Measurements from ENCODE around the gene IGF1R. TPM values are rescaled to one million over a fixed set of nuclear protein-coding genes. Genes with fewer than 3 reads are reported as not detected.

IGF1R gene
- total RNA-seq, 1 donor from 2014 or later = 31.4 TPM

DNA sequence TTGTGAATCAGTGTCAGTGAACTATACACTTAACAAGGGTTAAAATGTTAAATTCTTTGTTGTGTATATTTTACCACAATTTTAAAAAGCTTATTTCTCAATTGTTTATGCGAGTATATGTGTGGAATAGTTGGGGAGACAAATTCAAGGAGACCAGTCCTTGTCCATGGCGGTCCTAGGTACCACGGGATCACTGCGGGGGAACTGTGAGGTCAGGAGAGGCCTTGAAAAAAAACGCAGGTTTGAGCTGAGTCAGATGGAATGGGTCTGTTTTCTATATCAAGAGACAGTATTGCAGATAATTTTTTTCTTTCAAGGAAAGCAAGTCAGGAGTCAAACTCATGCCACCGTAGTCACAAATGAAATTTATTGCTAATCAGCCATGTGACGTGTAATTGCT is 18.5 kb downstream of the IGF1R start:
- ATAC-seq (ENCODE audit: poor library complexity) (no peak), DNase-seq (no peak)
- intact Hi-C loops (cut with DNase I) = no loop called here

DNA sequence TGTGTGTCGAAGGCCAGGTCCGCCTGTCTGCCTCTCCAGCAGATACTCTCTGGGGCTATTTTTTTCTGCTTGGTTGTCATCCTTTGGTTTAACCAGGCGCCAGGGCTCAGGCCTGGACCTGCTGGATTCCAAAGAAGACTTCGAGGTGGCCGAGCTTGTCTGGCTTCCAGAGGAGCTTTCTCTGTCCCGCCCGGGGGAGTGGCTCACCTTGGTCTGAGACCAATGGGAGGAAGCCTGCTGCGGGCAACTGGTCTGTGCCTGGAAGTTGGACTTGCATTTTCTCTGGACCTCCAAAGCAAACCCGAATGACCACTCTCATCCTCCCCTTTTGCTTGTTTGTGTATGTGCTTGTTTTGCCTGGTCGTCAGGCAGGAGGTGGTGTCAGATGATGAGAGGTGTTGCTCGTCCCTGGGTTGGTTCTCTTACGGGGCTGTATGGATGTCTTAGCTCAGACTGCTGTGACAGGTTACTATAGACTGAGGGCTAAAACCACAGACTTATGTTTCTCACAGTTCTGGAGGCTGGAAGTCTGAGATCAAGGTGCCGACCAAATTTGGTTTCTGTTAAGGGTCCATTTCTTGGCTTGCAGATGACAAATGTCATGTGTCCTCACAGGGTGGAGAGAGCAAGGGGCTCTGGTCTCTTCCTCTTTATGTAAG is 19.3 kb downstream of the IGF1R start:
- DNase-seq = no peak
- intact Hi-C loops (cut with DNase I) = no loop called here

DNA sequence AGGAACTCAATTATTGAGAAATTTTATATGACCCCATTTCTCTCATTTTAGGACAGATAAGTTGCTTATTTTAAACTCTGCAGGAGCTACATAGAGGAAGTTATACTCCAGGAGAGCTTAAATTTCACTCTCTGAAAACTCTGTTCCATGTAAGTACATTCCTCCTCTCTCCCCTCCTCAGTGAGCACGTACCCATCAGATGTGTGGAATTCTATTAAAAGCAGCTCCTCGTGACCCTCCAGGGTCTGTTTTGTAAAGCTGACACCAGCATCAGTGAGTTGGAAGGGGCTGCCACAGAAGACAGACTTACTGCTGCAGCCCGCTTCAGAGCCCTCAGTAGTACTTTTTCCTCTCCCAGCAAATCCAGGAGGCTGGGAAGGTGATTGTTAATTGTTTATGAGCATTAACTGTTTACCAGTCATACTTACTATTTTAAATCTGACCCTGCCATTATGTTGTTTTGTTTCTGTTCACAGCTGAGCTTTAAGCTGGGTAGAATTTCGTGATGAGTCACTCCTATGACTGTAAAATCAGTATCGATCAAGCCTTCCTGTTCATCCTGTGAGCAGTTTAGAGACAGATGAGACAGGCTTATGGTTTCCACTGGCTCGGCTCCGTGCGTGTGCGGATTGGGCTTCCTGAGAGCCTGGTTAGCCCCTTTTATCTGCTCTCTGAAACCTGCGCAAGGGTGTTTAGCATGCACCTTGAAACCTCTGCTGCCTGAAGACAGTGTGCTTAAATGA is 20.4 kb downstream of the IGF1R start:
- intact Hi-C loops (cut with DNase I) = no loop called here
- ATAC-seq (ENCODE audit: poor library complexity) = peak; percentile 26
- no peak for DNase-seq

More for the DNA sequence above, 19.3 kb downstream of the IGF1R start:
- peak; percentile 16 for ATAC-seq (ENCODE audit: poor library complexity)

DNA sequence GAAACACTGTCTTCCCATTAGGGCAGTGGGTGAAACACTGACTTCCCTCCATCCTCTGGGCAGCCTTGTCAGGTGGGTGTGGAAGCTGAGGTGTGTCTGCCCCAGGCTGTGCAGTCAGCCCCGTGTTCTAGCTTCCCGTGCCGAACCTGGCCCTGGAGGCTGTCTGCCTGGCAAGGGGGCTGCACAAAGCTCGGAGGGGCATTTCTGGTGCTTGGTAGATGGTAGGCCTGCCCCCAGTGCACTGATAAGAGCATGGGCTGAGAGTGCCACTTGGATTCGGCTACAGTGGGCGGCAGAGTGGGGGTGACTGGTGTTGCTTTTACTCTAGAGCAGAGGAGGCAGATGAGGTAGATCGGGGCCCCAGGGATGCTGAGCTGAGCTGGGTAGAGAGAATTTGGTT is 21.3 kb downstream of the IGF1R start:
- DNase-seq (no peak), ATAC-seq (ENCODE audit: poor library complexity) (no peak)
- intact Hi-C loops (cut with DNase I) = no loop called here

DNA sequence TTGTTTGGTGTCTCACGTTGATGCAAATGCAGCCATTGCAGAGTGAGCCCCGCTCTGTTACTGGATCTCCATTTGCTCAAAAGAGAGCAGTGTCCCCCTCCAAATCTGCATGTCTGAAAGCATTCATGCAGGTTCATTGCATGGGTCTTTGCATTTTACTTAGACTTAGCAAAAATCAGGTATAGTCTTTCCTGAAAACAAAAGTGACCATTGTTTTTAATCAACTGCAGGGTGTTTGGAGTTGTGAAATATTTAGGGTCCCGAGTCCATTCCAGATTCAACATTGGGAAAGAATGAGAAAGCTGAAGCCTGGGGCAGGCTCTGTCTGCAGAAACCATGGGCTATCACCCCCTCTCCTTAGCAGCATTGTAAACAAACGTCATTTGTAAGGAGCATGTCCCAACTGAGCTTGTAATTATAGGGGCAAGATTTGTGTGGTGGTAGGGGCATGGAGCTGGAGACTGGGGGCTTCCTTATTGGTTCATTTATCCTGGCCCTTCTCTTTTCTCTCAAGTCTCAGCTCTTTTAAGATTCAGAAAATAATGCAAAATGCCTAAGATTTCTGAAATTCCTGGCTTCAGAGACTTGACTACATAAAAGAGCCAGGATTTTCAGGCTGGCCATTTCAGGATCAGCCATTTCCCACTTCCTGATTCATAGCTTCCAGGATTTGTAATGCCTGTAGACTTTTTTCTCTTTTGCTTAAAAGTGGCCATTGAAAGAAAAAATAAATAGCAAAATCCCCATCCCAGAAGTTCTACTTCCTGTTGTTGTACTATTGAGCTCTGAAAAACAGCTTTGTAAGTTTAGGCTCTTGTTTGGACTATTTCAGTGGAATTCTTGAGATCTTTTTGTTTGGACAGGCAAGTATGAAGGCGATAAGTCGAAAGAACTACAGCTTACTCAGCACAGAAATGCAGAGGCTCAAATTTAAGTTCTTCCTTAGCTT is 23.0 kb downstream of the IGF1R start:
- no peak for DNase-seq
- intact Hi-C loops (cut with DNase I) = no loop called here
- no peak for ATAC-seq (ENCODE audit: poor library complexity)

DNA sequence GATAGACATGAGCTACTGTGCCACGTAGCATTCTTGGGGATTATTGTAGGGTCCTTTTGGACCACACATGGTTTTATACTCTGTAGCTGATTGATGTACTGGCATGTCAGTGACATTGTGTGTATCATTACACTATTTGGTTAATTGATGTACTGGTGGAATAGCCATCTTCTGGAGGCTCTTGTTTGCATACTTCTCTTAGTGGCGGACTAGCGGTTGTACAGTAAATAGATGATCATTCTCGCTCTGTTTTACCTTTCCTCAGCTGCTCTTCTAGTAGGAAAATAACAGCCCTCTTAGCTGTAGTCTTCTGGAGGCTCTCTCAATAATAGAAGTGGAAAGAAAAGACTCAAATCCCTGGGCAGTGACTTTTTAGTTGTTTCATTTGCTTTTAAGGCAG is 24.8 kb downstream of the IGF1R start:
- ATAC-seq (ENCODE audit: poor library complexity) (no peak), DNase-seq (no peak)
- intact Hi-C loops (cut with DNase I) = no loop called here

DNA sequence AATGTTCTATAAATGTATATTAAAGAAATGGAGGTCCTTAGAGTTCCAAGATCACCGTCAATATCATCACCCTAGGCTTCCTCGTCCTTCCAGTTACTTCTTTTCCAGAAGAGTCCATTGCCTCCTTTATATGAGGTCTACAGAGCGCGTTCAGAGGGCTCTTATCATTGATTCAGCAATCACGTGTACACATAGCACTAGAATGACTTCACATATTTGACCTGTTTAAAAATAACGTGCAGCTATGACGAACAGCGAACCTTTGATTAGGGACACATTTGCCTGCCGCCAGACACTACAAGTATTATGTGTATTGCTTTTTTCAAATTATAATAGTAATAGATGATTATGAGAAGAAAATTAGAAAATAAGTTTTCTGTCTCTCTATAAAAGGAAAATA is 26.0 kb downstream of the IGF1R start:
- DNase-seq (no peak), ATAC-seq (ENCODE audit: poor library complexity) (peak; percentile 89)
- intact Hi-C loops (cut with DNase I) = no loop called here

DNA sequence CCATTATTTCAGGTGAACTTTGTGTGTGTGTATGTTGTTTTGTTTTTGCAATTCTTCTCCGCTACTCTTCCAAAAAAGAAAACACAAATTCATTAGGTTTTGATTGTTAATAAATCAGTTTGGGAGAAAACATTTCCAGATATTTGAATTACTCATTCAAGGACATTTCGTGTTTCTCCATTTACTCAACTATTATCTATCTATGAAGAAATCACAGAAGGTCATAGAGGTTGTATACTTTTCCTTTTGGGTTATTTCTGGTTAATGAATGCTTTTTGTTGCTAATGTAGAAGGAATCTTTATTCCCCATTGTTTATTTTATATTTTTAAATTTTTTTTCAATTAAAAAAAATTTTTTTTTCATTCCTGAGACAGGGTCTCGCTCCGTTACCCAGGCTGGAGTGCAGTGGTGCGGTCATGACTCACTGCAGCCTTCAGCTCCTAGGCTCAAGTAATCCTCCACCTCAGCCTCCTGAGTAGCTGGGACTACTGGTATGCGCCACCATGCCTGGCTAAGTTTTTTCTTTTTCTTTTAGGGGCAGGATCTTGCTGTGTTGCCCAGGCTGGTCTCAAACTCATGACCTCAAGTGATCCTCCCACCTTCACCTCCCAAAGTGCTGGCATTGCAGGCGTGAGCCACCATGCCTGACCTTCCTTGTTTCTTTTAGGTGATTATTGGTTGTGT is 28.4 kb downstream of the IGF1R start:
- intact Hi-C loops (cut with DNase I) = no loop called here
- DNase-seq (no peak), ATAC-seq (ENCODE audit: poor library complexity) (no peak)

DNA sequence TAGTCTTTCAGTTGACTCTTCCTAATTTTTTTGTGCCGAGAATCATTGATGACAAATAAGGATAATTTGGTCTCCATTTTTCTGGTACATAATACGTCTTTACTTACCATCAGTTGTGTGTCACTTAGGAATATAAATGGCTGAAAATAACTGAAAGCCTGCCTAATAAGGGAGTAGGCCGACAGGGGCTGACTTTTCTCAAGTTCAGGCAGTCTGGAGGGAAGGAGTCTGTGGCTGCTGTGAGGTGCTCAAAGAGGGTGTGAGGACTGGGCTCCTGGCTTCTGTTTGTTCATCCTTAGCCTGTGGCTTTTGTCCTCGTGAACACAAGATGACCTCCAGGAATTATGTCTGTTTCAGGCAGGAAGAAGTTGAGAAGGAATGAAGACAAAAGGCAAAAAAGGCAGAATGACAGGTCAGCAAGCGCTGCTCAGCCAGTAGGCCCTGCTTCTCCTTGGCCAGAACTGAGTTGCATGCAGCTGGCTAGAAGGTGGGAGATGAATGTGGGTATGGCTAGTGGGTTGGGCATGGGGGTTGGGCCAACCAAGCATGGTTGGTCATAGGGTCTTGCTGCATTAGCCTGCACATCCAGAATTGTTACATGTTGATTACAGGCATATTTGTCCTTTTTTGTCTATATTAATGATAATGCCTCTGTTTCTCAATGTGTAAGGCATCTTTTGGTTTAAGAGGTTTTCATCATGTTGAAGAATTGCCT is 29.2 kb downstream of the IGF1R start:
- DNase-seq (no peak), ATAC-seq (ENCODE audit: poor library complexity) (no peak)
- intact Hi-C loops (cut with DNase I) = no loop called here

DNA sequence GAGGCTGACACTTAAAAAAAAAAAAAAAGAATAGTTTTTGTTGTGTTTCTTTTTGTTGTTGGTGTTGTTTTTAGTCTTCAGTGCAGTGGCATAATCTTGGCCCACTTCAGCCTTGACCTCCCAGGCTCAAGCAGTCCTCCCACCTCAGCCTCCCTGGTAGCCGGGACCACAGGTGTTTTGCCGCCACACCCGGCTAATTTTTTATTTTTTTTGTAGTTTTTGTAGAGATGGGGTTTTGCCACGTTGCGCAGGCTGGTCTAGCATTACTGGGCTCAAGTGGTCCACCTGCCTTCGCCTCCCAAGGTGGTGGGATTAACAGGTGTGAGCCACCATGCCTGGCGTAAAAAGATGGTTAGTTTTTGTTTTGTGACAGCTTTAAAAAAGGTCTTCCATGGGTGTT is 30.1 kb downstream of the IGF1R start:
- intact Hi-C loops (cut with DNase I) = no loop called here
- no peak for ATAC-seq (ENCODE audit: poor library complexity)
- DNase-seq = no peak

DNA sequence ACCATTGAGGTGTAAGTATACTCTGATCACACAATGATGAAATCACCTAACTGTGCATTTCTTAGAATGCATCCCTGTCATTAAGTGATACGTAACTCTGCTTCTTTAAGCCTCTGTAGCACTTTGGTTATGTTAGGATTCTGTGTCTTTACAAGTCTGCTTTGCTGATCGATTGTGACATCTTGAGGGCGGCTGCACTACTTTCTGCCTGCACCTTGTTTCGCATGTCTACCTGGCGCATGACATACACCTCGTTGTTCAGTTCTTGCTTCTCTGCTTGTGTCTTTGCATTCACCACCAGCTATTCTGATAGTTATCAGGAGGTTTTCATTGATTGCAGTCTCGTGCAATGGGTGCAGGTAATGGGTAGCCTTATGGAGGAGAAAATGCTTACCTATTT is 32.7 kb downstream of the IGF1R start:
- intact Hi-C loops (cut with DNase I) = no loop called here
- DNase-seq = no peak
- ATAC-seq (ENCODE audit: poor library complexity) = no peak

DNA sequence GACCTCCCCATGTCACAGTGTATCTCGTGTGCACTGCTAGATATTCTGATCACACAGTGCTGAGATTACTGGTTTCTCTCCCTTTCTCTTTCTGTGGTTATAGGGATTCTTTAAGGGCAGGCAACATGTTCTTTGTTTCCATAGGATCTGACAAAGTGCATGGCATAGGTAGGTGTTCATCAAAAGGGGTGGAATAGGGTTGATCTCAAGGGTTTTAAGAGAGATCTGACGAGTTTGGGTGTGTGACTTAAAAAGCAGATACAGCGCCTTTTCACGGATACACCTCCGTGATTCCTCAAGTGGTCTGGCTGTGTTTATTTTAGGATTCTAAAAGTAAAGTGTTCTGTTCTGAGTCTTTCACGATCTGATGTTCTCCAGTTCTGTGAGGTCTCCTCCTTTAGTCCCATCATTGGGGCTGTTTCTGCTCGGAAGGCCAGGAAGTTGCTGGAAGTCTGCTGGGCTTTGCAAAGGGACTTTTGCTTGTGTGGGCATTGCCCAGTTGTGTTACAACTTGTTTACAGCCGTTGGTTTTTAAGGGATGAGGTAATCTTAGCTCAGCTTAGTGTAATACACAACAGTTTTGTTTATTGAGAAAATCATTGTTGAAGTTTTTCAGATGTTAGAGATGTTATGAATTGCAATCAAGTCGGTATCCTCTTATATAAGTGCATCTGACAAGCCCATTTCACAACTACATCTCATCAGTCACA is 34.8 kb downstream of the IGF1R start:
- intact Hi-C loops (cut with DNase I) = no loop called here
- DNase-seq (no peak), ATAC-seq (ENCODE audit: poor library complexity) (peak; percentile 30)

DNA sequence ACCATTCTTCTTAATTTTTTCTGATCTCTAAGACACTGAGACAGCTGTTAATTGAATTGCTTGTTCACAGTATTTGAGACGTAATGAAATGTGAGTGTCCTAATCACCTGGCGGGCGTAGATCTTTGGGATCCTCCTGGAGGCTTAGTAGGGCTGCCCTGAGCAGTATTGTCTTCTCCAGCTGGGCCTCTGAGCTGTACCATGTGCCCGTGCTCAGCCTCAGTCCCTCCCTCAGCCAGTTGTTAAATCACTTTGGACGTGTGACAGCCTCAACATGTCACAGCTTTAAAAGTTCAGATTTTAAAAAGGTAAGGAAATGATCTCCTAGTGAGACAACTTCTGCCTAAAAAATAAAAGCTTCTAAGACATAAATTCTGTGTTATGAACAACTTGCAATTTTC is 35.5 kb downstream of the IGF1R start:
- DNase-seq = no peak
- intact Hi-C loops (cut with DNase I) = no loop called here
- peak; percentile 64 for ATAC-seq (ENCODE audit: poor library complexity)

DNA sequence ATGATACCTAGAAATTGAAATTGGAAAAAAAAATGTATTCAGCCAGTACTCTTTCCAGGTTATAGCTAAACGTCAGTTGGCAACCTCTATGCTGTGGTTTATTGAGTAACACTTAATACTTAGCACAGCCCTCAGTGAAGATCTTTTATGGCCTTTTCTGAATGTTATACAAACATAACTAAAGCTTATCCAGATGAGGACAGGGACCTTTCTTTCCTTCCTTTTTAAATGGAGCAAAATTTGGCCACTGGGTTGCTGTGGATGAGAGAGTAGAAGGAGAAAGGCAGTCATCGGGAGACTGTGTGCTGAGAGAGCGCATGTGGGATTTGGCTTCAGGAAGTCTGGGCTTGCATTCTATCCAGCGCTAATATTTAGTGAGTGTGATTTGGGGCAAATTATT is 36.1 kb downstream of the IGF1R start:
- ATAC-seq (ENCODE audit: poor library complexity) (peak; percentile 42), DNase-seq (no peak)
- intact Hi-C loops (cut with DNase I) = no loop called here

DNA sequence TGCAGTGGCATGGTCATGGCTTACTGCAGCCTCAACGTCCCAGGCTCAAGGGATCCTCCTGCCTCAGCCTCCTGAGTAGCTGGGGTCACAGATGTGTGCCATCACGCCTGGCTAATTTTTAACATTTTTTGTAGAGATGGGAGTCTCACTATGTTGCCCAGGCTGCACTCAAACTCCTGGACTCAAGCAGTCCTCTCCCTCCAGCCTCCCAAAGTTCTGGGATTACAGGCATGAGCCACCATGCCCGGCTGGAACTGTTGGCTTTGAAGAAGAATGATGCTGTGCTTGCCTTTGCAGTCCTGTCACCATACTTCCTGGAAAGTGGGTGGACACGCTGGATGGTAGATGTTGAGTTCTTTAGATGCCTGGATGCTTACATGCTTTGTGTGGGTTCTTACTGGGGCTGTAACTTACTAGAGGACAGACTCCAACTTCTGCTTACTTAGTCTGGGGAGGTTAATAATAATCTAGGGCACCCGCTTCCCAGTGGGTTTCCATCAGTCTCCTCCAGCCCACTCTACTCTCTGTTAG is 36.7 kb downstream of the IGF1R start:
- DNase-seq (no peak), ATAC-seq (ENCODE audit: poor library complexity) (no peak)
- intact Hi-C loops (cut with DNase I) = no loop called here

DNA sequence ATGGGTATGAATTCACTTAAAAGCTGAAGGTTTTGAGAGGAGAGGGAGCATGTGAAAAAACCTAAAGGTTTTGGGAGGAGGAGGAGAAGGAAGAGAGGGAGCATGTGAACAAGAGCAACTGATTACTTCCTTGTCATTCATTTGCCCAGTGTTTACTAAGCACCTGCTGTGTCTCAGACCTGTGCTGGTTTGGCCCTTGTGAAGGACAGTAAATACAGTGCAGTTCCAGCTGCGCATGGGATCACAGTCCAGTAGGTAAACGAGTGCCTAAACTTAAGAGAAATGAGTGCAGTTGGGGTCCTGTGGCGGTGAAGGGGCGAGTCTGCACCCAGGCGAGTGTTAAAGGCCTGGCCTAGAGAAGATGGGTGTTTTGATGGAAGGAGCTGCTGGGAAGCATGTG is 38.6 kb downstream of the IGF1R start:
- DNase-seq = no peak
- intact Hi-C loops (cut with DNase I) = no loop called here

DNA sequence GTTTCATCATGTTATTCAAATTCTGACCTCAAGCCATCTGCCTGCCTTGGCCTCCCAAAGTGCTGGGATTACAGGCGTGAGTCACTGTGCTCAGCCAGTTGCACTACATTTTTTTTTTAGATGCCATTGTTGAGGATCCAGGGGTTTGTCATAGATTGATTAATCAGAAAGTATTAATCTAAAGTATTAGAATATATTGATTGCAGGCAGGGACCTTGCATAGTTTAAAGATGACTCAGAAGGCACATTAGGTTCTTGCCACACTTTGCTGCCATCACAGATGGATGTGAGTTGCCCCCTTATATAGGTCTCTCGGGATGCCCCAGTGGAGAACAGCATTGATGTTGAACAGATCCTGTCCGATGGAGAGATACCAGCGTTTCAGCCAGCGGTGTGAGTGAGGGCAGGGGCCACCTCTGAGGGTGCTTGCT is 41.1 kb downstream of the IGF1R start:
- DNase-seq = no peak
- intact Hi-C loops (cut with DNase I) = no loop called here
- no peak for ATAC-seq (ENCODE audit: poor library complexity)

More for the DNA sequence above, 38.6 kb downstream of the IGF1R start:
- ATAC-seq (ENCODE audit: poor library complexity) = no peak
